ENCODE measurements around the gene GPN2.
"Not testable (repeated sequence)": the region's sequence is repeated elsewhere in the genome, so short reads cannot be mapped to it uniquely, and the experiment has no call there.

The GPN2 gene

DNA sequence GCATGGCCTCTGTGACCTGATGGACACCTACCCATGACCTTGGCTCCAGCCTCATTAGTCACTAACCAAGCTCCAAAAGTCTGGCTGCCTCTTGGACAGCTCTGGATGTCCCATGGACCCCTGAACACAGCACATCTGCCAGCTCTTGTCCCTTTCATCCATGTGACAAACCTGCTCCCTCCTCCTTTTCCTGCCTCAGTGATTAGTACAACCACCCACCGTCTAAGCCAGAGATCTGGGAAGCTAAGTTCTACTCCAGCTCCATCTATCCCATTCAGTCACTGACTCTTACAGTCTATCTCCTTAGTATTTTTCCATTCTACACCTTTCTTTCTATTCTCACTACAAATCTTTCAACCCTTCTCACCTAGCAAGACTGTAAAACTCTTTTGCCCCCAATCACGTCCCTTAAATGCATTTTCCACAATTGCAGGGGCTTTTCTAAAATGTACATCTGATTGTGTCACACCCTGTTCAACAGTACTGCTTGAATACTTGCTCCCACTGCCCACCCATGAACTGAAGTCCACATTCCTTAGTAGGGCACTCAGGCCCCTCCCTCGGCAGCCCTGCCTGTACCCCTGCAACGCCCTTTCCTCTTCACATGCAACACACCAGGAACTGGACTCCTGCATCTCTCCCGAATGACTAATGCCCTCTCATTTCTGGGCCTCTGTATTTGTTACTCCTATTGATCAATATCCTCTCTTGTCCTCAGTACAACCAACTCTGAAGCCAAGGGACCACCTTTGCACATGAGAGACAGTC is 7.2 kb downstream of the GPN2 start:
- H3K4me1 ChIP-seq (ENCODE audit: insufficient read depth, low read length), result no peaks in the 10 kb centered on the region
- no peak overlapping the region for H3K27ac ChIP-seq (ENCODE audit: low read length)
- no peak overlapping the region for H3K9ac ChIP-seq (ENCODE audit: low read depth, low read length)
- H2AFZ ChIP-seq (ENCODE audit: low read depth, low read length), result no peak overlapping the region
- H3K4me2 ChIP-seq (ENCODE audit: insufficient read depth, low read length), result no peak overlapping the region
- H3K27me3 ChIP-seq (ENCODE audit: insufficient read depth, low read length, poor library complexity), result no peaks in the 10 kb centered on the region
- peaks cover 4% of the 10 kb centered on the region; the same call in 1 of the 2 replicates for H3K79me2 ChIP-seq (ENCODE audit: insufficient read depth, low read length)
- H3K4me3 ChIP-seq (ENCODE audit: low read depth in 1 of 2, low read length in 2 of 2), result no peak overlapping the region
- no peaks in the 10 kb centered on the region for H3K9me3 ChIP-seq (ENCODE audit: insufficient read depth, low read length, severe bottlenecking)
- ATAC-seq (ENCODE audit: insufficient read depth, low read depth) (no peak), DNase-seq (no peak)
- H4K20me1 ChIP-seq (ENCODE audit: insufficient read depth, low read length), result peaks cover 12% of the 10 kb centered on the region; the same call in 1 of the 2 replicates
- peaks cover 76% of the 10 kb centered on the region for H3K36me3 ChIP-seq (ENCODE audit: insufficient read depth, low read length)
- TF ChIP-seq, protein P1, sequence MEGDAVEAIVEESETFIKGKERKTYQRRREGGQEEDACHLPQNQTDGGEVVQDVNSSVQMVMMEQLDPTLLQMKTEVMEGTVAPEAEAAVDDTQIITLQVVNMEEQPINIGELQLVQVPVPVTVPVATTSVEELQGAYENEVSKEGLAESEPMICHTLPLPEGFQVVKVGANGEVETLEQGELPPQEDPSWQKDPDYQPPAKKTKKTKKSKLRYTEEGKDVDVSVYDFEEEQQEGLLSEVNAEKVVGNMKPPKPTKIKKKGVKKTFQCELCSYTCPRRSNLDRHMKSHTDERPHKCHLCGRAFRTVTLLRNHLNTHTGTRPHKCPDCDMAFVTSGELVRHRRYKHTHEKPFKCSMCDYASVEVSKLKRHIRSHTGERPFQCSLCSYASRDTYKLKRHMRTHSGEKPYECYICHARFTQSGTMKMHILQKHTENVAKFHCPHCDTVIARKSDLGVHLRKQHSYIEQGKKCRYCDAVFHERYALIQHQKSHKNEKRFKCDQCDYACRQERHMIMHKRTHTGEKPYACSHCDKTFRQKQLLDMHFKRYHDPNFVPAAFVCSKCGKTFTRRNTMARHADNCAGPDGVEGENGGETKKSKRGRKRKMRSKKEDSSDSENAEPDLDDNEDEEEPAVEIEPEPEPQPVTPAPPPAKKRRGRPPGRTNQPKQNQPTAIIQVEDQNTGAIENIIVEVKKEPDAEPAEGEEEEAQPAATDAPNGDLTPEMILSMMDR (IDR thresholded peaks at IDR 0.05; ENCODE audit: borderline replicate concordance, extremely low read depth, low read length, poor library complexity, severe bottlenecking), result no peak
- no peak for TF ChIP-seq EZH2 (IDR thresholded peaks at IDR 0.05; ENCODE audit: borderline replicate concordance, low read depth, low read length, severe bottlenecking)

DNA sequence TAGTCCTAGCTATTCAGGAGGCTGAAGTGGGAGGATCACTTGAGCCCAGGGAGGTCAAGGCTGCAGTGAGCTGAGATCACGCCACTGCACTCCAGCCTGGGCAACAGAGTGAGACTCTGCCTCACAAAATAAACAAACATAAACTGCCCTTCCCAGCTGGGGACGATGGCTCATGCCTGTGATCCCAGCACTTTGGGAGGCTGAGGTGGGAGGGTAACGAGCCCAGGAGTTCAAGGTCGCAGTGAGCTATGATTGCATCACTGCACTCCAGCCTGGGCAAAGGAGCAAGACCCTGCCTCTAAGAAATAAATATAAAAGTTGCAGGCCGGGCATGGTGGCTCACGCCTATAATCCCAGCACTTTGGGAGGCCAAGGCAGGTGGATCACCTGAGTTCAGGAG is 8.5 kb downstream of the GPN2 start:
- H3K27me3 ChIP-seq (ENCODE audit: insufficient read depth, low read length, poor library complexity); H3K4me3 ChIP-seq (ENCODE audit: low read depth in 1 of 2, low read length in 2 of 2); DNase-seq; H3K79me2 ChIP-seq (ENCODE audit: insufficient read depth, low read length); H3K9me3 ChIP-seq (ENCODE audit: insufficient read depth, low read length, severe bottlenecking); H3K27ac ChIP-seq (ENCODE audit: low read length); H3K4me2 ChIP-seq (ENCODE audit: insufficient read depth, low read length); H3K4me1 ChIP-seq (ENCODE audit: insufficient read depth, low read length); ATAC-seq (ENCODE audit: insufficient read depth, low read depth); H3K9ac ChIP-seq (ENCODE audit: low read depth, low read length); H2AFZ ChIP-seq (ENCODE audit: low read depth, low read length): not testable (repeated sequence)
- Histone ChIP-seq H3K36me3 (ENCODE audit: insufficient read depth, low read length) (peaks cover 78% of the 10 kb centered on the region), H4K20me1 (ENCODE audit: insufficient read depth, low read length) (peaks cover 12% of the 10 kb centered on the region; the same call in 1 of the 2 replicates)

DNA sequence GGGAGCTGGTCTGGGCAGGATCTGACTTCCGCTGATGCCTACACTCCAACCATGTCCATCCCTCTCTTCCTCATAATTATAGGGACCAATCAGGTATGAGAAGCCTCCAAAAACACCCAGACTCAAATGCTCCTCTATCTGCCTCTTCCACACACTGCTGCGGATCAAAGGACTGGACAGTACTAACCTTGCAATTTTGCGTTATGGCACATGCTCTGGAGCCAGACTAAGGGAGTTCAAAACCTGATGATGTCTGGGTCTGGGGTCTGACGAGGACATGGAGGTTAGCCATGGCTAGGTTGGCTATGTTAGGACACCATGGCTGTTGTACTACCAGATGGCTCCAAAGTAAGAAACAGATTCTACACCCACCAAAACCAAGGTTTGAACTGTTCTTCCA is 10.3 kb downstream of the GPN2 start:
- H3K4me3 ChIP-seq (ENCODE audit: low read depth in 1 of 2, low read length in 2 of 2), result no peak overlapping the region
- H2AFZ ChIP-seq (ENCODE audit: low read depth, low read length), result no peak overlapping the region
- no peak for ATAC-seq (ENCODE audit: insufficient read depth, low read depth)
- H3K27me3 ChIP-seq (ENCODE audit: insufficient read depth, low read length, poor library complexity), result no peaks in the 10 kb centered on the region
- H3K4me2 ChIP-seq (ENCODE audit: insufficient read depth, low read length), result no peak overlapping the region
- H3K36me3 ChIP-seq (ENCODE audit: insufficient read depth, low read length), result peaks cover 69% of the 10 kb centered on the region
- H3K79me2 ChIP-seq (ENCODE audit: insufficient read depth, low read length), result peaks cover 4% of the 10 kb centered on the region; the same call in 1 of the 2 replicates
- no peaks in the 10 kb centered on the region for H3K9me3 ChIP-seq (ENCODE audit: insufficient read depth, low read length, severe bottlenecking)
- no peak for DNase-seq
- H4K20me1 ChIP-seq (ENCODE audit: insufficient read depth, low read length), result peaks cover 12% of the 10 kb centered on the region; the same call in 1 of the 2 replicates
- no peak overlapping the region for H3K27ac ChIP-seq (ENCODE audit: low read length)
- H3K4me1 ChIP-seq (ENCODE audit: insufficient read depth, low read length), result no peaks in the 10 kb centered on the region
- H3K9ac ChIP-seq (ENCODE audit: low read depth, low read length), result no peak overlapping the region
- TF ChIP-seq, protein P1 (IDR thresholded peaks at IDR 0.05; ENCODE audit: borderline replicate concordance, extremely low read depth, low read length, poor library complexity, severe bottlenecking), result no peak

DNA sequence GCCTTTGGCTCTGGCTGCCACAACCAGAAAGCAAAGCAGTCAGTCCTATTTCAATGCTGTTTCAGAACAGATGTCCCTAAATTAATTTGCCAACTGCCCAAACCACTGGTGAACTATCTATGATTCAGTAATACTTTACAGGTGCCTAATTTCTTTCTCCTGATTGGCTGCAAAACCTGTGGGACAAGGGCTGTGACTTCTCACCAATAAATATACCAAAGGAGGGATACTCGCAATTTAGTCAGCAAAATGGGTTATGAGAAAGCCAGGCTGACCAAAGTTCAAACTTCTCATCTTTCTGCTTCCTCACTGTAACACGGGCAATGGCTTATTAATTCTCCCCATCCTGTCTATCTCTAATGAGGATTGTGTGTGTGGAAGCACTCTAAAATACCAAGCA is 12.8 kb downstream of the GPN2 start:
- ATAC-seq (ENCODE audit: insufficient read depth, low read depth) (no peak), DNase-seq (no peak)
- no peak overlapping the region for H3K4me2 ChIP-seq (ENCODE audit: insufficient read depth, low read length)
- H3K36me3 ChIP-seq (ENCODE audit: insufficient read depth, low read length), result peaks cover 45% of the 10 kb centered on the region
- H3K4me3 ChIP-seq (ENCODE audit: low read depth in 1 of 2, low read length in 2 of 2), result no peak overlapping the region
- H4K20me1 ChIP-seq (ENCODE audit: insufficient read depth, low read length), result peaks cover 7% of the 10 kb centered on the region; the same call in 1 of the 2 replicates
- no peak overlapping the region for H3K27ac ChIP-seq (ENCODE audit: low read length)
- no peak overlapping the region for H2AFZ ChIP-seq (ENCODE audit: low read depth, low read length)
- no peak for TF ChIP-seq EZH2 (IDR thresholded peaks at IDR 0.05; ENCODE audit: borderline replicate concordance, low read depth, low read length, severe bottlenecking)
- TF ChIP-seq, protein P1 (IDR thresholded peaks at IDR 0.05; ENCODE audit: borderline replicate concordance, extremely low read depth, low read length, poor library complexity, severe bottlenecking), result no peak
- no peaks in the 10 kb centered on the region for H3K9me3 ChIP-seq (ENCODE audit: insufficient read depth, low read length, severe bottlenecking)
- H3K27me3 ChIP-seq (ENCODE audit: insufficient read depth, low read length, poor library complexity), result no peaks in the 10 kb centered on the region
- H3K79me2 ChIP-seq (ENCODE audit: insufficient read depth, low read length), result no peaks in the 10 kb centered on the region
- H3K4me1 ChIP-seq (ENCODE audit: insufficient read depth, low read length), result no peaks in the 10 kb centered on the region
- H3K9ac ChIP-seq (ENCODE audit: low read depth, low read length), result no peak overlapping the region
